Vagina (tissue), 2 donors: Measurements from ENCODE around the gene RIC8B.

Experiments
- CTCF ChIP-seq, 3 experiments: fragments of 450-650 bp in 2 of 3; fragments of 200-600 bp in 1 of 3; sonication (generic) in 1 of 3; IDR thresholded peaks; one replicate each; pipeline ENCODE4 v1.5.1; 2017 to 2019; ENCODE audit warnings: antibody characterized with exemption in 3 of 3, mild to moderate bottlenecking in 2 of 3, moderate library complexity in 2 of 3
- POLR2A ChIP-seq, 2 donors: fragments of 450-650 bp; IDR thresholded peaks; one replicate each; pipeline ENCODE4 v1.6.1; 2017; ENCODE audit warnings: antibody characterized with exemption in 2 of 2, mild to moderate bottlenecking in 2 of 2, moderate library complexity in 2 of 2
- POLR2AphosphoS5 ChIP-seq, 2 donors: sonication (generic); formaldehyde crosslinking; IDR thresholded peaks; one replicate each; pipeline ENCODE4 v1.9.0; 2017; ENCODE audit warnings: antibody characterized with exemption in 2 of 2, mild to moderate bottlenecking in 2 of 2, low read depth in 1 of 2; ENCODE audit not compliant: insufficient read depth in 1 of 2

- TF ChIP-seq CTCF (IDR thresholded peaks at IDR 0.05) (no peak), POLR2A (IDR thresholded peaks at IDR 0.05) (no peak), POLR2AphosphoS5 (IDR thresholded peaks at IDR 0.05; ENCODE audit: insufficient read depth in 1 of 2, low read depth in 1 of 2) (no peak)
Measured at GRCh38 chr12:106910202-106910601, 135.7 kb downstream of the RIC8B start.
